ENCODE results near the gene ASIC5.
A peak's percentile ranks its signal among the peaks of the same experiment; 100 is the strongest.

The ASIC5 gene

DNA sequence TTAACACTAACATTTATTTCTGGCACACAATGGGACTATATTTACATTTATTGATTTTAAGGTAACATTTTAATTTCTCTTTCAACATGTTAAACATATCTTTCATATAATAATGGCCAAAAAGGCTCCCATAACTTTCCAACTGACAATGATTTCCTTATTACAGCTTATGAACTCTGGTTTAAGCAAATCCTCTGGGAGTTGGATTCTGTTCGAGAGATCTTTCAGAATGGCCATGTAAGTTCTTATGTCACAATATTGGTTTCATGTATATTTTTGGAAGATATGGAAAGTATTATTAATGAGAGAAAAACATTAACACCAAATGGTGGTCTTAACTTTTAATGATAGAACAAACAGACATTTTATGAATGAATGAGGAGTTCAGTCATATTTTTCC, 41.5 kb upstream of the ASIC5 start:
- no peak overlapping the region for H2BK15ac ChIP-seq (replicated peaks; ENCODE audit: low read depth)
- no peak for DNase-seq
- H3K4me2 ChIP-seq (ENCODE audit: low read length) = no peak overlapping the region
- H3K79me2 ChIP-seq (ENCODE audit: control insufficient read depth, insufficient read depth, low read length) = no peaks in the 10 kb centered on the region
- no peak overlapping the region for H3K9ac ChIP-seq (ENCODE audit: low read length)
- no peak overlapping the region for H3K4ac ChIP-seq (ENCODE audit: low read depth, low read length)
- H3K4me3 ChIP-seq (ENCODE audit: low read length) = no peak overlapping the region
- no peaks in the 10 kb centered on the region for H3K79me1 ChIP-seq (ENCODE audit: low read length)
- H3K4me1 ChIP-seq (ENCODE audit: control insufficient read depth, low read depth, low read length) = no peaks in the 10 kb centered on the region
- H3K23ac ChIP-seq (ENCODE audit: low read length) = no peak overlapping the region
- H4K8ac ChIP-seq (ENCODE audit: low read depth, low read length) = no peak overlapping the region
- no peak overlapping the region for H2AK5ac ChIP-seq (ENCODE audit: low read length)
- no peak overlapping the region for H2BK5ac ChIP-seq (ENCODE audit: low read length)
- no CpG with 5 or more reads among the region's 1 CpG for WGBS (ENCODE audit: extremely low coverage, insufficient coverage, low lambda C conversion rate)
- H3K27me3 ChIP-seq (ENCODE audit: insufficient read depth, low read length, poor library complexity) = no peaks in the 10 kb centered on the region
- no peak overlapping the region for H4K5ac ChIP-seq (ENCODE audit: low read length)
- H3K36me3 ChIP-seq (ENCODE audit: control insufficient read depth, insufficient read depth, low read length) = no peaks in the 10 kb centered on the region
- no peak overlapping the region for H3K27ac ChIP-seq (ENCODE audit: low read depth, low read length)
- no peak overlapping the region for H3K18ac ChIP-seq (ENCODE audit: low read length)
- no peak overlapping the region for H3K56ac ChIP-seq (ENCODE audit: low read length)
- H2BK120ac ChIP-seq (ENCODE audit: low read depth, low read length) = no peak overlapping the region

DNA sequence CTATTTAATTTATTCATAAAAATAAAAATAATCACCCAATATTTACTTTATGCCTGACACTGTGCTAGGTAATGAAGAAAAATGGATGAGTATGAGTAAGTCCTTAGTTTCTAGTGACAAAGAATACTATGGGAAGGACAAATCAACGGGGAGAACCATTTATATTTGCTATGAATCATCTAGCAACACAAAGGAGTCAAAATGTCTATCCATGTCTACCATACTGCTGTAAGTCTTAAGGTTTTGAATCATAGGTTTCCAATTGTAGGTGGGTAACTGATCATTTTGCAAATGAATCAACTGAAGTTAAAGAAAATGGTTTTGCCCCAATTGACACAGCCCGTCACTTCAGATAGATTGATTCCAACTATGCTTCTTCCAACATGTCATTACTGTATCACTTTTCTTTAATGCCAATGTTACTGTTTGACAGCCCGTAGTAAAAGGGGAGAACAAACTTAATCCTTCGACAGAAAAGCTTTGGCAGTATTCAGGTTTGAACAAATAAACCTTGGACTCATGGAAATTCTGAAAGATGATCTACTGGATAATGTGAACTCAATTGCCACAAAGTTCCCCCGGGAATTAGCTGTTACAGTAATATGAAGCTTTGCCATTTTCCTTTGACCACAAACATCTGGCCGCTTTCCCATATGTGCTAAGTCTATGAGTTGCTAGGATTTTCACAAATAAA, 40.6 kb upstream of the ASIC5 start:
- Histone ChIP-seq H3K4me3 (ENCODE audit: low read length) (no peak overlapping the region), H3K79me1 (ENCODE audit: low read length) (no peaks in the 10 kb centered on the region), H3K27ac (ENCODE audit: low read depth, low read length) (no peak overlapping the region), H3K9ac (ENCODE audit: low read length) (no peak overlapping the region), H3K36me3 (ENCODE audit: control insufficient read depth, insufficient read depth, low read length) (no peaks in the 10 kb centered on the region), H3K79me2 (ENCODE audit: control insufficient read depth, insufficient read depth, low read length) (no peaks in the 10 kb centered on the region), H2BK120ac (ENCODE audit: low read depth, low read length) (no peak overlapping the region), H2BK5ac (ENCODE audit: low read length) (no peak overlapping the region), H3K4me2 (ENCODE audit: low read length) (no peak overlapping the region), H3K23ac (ENCODE audit: low read length) (no peak overlapping the region), H3K18ac (ENCODE audit: low read length) (no peak overlapping the region), H3K27me3 (ENCODE audit: insufficient read depth, low read length, poor library complexity) (no peaks in the 10 kb centered on the region), H3K4me1 (ENCODE audit: control insufficient read depth, low read depth, low read length) (no peaks in the 10 kb centered on the region), H4K5ac (ENCODE audit: low read length) (no peak overlapping the region), H4K8ac (ENCODE audit: low read depth, low read length) (no peak overlapping the region), H2BK15ac (replicated peaks; ENCODE audit: low read depth) (no peak overlapping the region), H2AK5ac (ENCODE audit: low read length) (no peak overlapping the region), H3K56ac (ENCODE audit: low read length) (no peak overlapping the region), H3K4ac (ENCODE audit: low read depth, low read length) (no peak overlapping the region)
- no CpG with 5 or more reads among the region's 6 CpGs for WGBS (ENCODE audit: extremely low coverage, insufficient coverage, low lambda C conversion rate)
- no peak for DNase-seq

DNA sequence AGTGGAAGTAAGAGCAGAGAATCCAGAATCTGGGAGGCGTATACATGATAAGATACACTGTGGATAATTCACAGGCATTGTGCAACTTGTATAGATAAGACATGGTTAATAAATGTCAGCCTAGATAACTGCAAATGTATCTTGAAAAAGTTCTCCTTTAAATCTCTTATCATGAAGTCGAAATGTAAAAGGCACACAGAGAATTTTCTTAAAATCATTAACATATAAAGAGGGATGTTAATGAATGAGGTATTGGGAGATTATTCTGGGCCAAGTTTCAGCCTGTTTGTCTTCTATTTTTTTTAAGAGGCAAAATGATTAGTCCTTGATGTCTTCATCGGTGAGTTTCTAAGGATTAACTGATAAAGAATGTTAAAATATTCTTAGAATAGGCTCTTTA, 38.3 kb upstream of the ASIC5 start:
- Histone ChIP-seq H3K79me1 (ENCODE audit: low read length) (no peaks in the 10 kb centered on the region), H3K4me1 (ENCODE audit: control insufficient read depth, low read depth, low read length) (no peaks in the 10 kb centered on the region)

DNA sequence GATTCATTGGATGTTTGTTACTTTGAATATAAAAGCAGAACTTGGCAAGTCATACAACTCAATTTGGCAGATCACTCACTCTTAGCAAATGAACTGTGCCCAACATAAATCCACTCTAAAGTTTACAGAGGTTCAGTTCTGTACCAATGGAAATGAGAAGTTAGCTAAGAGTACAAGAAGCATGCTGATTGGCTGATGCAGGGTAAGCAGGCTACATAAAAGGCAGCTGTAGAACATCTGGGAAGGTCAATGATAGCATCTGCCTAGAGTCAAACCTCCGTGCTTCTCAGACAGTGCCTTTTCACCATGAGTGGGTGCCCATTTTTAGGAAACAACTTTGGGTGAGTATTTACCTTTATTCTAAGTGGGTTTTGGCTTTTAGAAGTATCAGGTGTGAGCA, 37.4 kb upstream of the ASIC5 start, which contains the start of gene TDO2:
Gene TDO2 (plus strand): TSS at position 244 of the 400 bp plus-strand sequence. CDS start 63 bp downstream, at position 307.
- no peak for DNase-seq
- Histone ChIP-seq H3K4me3 (ENCODE audit: low read length) (no peak within 1 kb of the TSS), H3K9ac (ENCODE audit: low read length) (no peak within 1 kb of the TSS), H2BK15ac (replicated peaks; ENCODE audit: low read depth) (peak within 1 kb of the TSS; percentile 27), H2BK5ac (ENCODE audit: low read length) (peak within 1 kb of the TSS; percentile 15), H3K27ac (ENCODE audit: low read depth, low read length) (peak within 1 kb of the TSS; percentile 36), H3K23ac (ENCODE audit: low read length) (no peak within 1 kb of the TSS), H2AK5ac (ENCODE audit: low read length) (no peak within 1 kb of the TSS), H3K56ac (ENCODE audit: low read length) (no peak within 1 kb of the TSS), H3K4ac (ENCODE audit: low read depth, low read length) (no peak within 1 kb of the TSS), H2BK120ac (ENCODE audit: low read depth, low read length) (no peak within 1 kb of the TSS), H3K4me2 (ENCODE audit: low read length) (no peak within 1 kb of the TSS), H3K79me2 (ENCODE audit: control insufficient read depth, insufficient read depth, low read length) (no peaks in the 10 kb centered on the region), H4K5ac (ENCODE audit: low read length) (no peak within 1 kb of the TSS), H3K27me3 (ENCODE audit: insufficient read depth, low read length, poor library complexity) (no peaks in the 10 kb centered on the region), H3K79me1 (ENCODE audit: low read length) (no peaks in the 10 kb centered on the region), H3K18ac (ENCODE audit: low read length) (no peak within 1 kb of the TSS), H3K36me3 (ENCODE audit: control insufficient read depth, insufficient read depth, low read length) (no peaks in the 10 kb centered on the region), H3K4me1 (ENCODE audit: control insufficient read depth, low read depth, low read length) (no peaks in the 10 kb centered on the region), H4K8ac (ENCODE audit: low read depth, low read length) (no peak within 1 kb of the TSS)
- WGBS (ENCODE audit: extremely low coverage, insufficient coverage, low lambda C conversion rate) = no CpG with 5 or more reads among the region's 1 CpG

More for the DNA sequence above, 38.3 kb upstream of the ASIC5 start:
- no CpG with 5 or more reads among the region's 3 CpGs for WGBS (ENCODE audit: extremely low coverage, insufficient coverage, low lambda C conversion rate)
- H3K27me3 ChIP-seq (ENCODE audit: insufficient read depth, low read length, poor library complexity) = no peaks in the 10 kb centered on the region
- H3K56ac ChIP-seq (ENCODE audit: low read length) = no peak overlapping the region
- no peak overlapping the region for H3K4ac ChIP-seq (ENCODE audit: low read depth, low read length)
- no peak overlapping the region for H3K4me2 ChIP-seq (ENCODE audit: low read length)
- H3K4me3 ChIP-seq (ENCODE audit: low read length) = no peak overlapping the region
- no peak overlapping the region for H3K27ac ChIP-seq (ENCODE audit: low read depth, low read length)
- no peaks in the 10 kb centered on the region for H3K36me3 ChIP-seq (ENCODE audit: control insufficient read depth, insufficient read depth, low read length)
- H3K23ac ChIP-seq (ENCODE audit: low read length) = no peak overlapping the region
- no peak overlapping the region for H2BK5ac ChIP-seq (ENCODE audit: low read length)
- H3K79me2 ChIP-seq (ENCODE audit: control insufficient read depth, insufficient read depth, low read length) = no peaks in the 10 kb centered on the region
- no peak overlapping the region for H3K18ac ChIP-seq (ENCODE audit: low read length)
- H4K8ac ChIP-seq (ENCODE audit: low read depth, low read length) = no peak overlapping the region
- no peak overlapping the region for H2BK15ac ChIP-seq (replicated peaks; ENCODE audit: low read depth)
- H2BK120ac ChIP-seq (ENCODE audit: low read depth, low read length) = no peak overlapping the region
- no peak overlapping the region for H3K9ac ChIP-seq (ENCODE audit: low read length)
- H4K5ac ChIP-seq (ENCODE audit: low read length) = no peak overlapping the region
- H2AK5ac ChIP-seq (ENCODE audit: low read length) = no peak overlapping the region
- DNase-seq = no peak

DNA sequence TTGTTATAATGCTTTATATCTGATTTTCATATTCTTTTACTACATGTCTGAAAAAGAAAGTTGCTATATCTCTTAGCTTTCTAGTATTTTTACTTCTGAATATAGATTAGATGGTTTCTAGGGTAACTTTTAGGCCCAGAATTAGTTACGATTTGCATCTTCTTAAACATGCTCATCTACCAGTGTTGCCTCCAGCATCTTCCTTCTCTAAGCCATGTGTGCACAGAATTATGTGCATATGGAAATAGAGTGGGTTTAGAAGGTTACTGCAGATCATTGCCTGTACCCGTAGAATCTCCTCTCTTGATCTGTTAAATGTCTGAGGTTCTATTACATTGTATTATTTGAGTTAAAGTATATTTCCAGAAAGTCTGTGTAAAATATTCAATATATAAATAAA, 34.9 kb upstream of the ASIC5 start:
- Histone ChIP-seq H3K9ac (ENCODE audit: low read length) (no peak overlapping the region), H3K27me3 (ENCODE audit: insufficient read depth, low read length, poor library complexity) (no peaks in the 10 kb centered on the region), H3K18ac (ENCODE audit: low read length) (no peak overlapping the region), H3K23ac (ENCODE audit: low read length) (no peak overlapping the region), H3K4me2 (ENCODE audit: low read length) (no peak overlapping the region), H3K79me2 (ENCODE audit: control insufficient read depth, insufficient read depth, low read length) (no peaks in the 10 kb centered on the region), H3K27ac (ENCODE audit: low read depth, low read length) (no peak overlapping the region), H4K5ac (ENCODE audit: low read length) (no peak overlapping the region), H2AK5ac (ENCODE audit: low read length) (no peak overlapping the region), H3K4ac (ENCODE audit: low read depth, low read length) (no peak overlapping the region), H3K79me1 (ENCODE audit: low read length) (no peaks in the 10 kb centered on the region), H3K36me3 (ENCODE audit: control insufficient read depth, insufficient read depth, low read length) (no peaks in the 10 kb centered on the region), H3K4me3 (ENCODE audit: low read length) (no peak overlapping the region), H2BK120ac (ENCODE audit: low read depth, low read length) (no peak overlapping the region), H3K4me1 (ENCODE audit: control insufficient read depth, low read depth, low read length) (no peaks in the 10 kb centered on the region), H2BK15ac (replicated peaks; ENCODE audit: low read depth) (no peak overlapping the region), H4K8ac (ENCODE audit: low read depth, low read length) (no peak overlapping the region), H3K56ac (ENCODE audit: low read length) (no peak overlapping the region), H2BK5ac (ENCODE audit: low read length) (no peak overlapping the region)
- no CpG with 5 or more reads among the region's 2 CpGs for WGBS (ENCODE audit: extremely low coverage, insufficient coverage, low lambda C conversion rate)
- no peak for DNase-seq

DNA sequence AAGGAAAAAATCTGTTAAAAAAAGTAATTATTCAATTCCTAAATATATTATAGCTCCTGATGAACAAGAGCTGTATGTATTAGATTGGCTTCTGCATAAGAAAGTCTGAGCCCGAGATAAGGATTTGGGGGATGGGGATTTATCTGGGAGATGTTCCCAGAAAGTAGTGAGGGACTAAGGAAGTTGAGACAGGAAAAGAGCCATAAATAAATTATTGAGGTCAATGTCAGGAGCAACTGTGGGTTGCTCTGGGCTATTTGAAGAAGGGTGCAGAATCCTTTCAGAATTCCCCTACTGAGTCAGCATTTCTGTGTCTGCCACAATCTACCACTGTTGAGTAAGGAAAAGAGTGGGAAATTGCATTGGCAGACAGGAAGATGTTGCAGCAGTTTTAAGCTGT, 34.3 kb upstream of the ASIC5 start:
- Histone ChIP-seq H3K4me1 (ENCODE audit: control insufficient read depth, low read depth, low read length) (no peaks in the 10 kb centered on the region), H3K27me3 (ENCODE audit: insufficient read depth, low read length, poor library complexity) (no peaks in the 10 kb centered on the region), H3K79me2 (ENCODE audit: control insufficient read depth, insufficient read depth, low read length) (no peaks in the 10 kb centered on the region), H3K4me3 (ENCODE audit: low read length) (no peak overlapping the region), H2BK120ac (ENCODE audit: low read depth, low read length) (no peak overlapping the region), H3K36me3 (ENCODE audit: control insufficient read depth, insufficient read depth, low read length) (no peaks in the 10 kb centered on the region), H3K4ac (ENCODE audit: low read depth, low read length) (no peak overlapping the region), H3K79me1 (ENCODE audit: low read length) (no peaks in the 10 kb centered on the region), H3K23ac (ENCODE audit: low read length) (no peak overlapping the region), H4K8ac (ENCODE audit: low read depth, low read length) (no peak overlapping the region), H4K5ac (ENCODE audit: low read length) (no peak overlapping the region), H2BK5ac (ENCODE audit: low read length) (no peak overlapping the region), H3K56ac (ENCODE audit: low read length) (no peak overlapping the region), H3K18ac (ENCODE audit: low read length) (no peak overlapping the region), H3K4me2 (ENCODE audit: low read length) (no peak overlapping the region), H2AK5ac (ENCODE audit: low read length) (no peak overlapping the region), H3K27ac (ENCODE audit: low read depth, low read length) (peak overlapping the region; percentile 17), H3K9ac (ENCODE audit: low read length) (no peak overlapping the region), H2BK15ac (replicated peaks; ENCODE audit: low read depth) (no peak overlapping the region)
- WGBS (ENCODE audit: extremely low coverage, insufficient coverage, low lambda C conversion rate) = no CpG with 5 or more reads among the region's 1 CpG
- DNase-seq = peak; percentile 66

Data from mesendoderm (in vitro differentiated cells).